Esophagus muscularis mucosa (tissue), 4 donors: ENCODE results near the gene ZNF438. TPM values are rescaled to one million over a fixed set of nuclear protein-coding genes. Genes with fewer than 3 reads are reported as not detected.

ENCODE experiments used
- DNase-seq: peaks from one replicate; pipeline ENCODE4 v3.0.0-alpha.2; 2017; ENCODE audit errors: extremely low spot score
- H3K27ac ChIP-seq, 4 donors: fragments of 200-600 bp; sonication (generic); replicated peaks in 1 of 4; 1 replicate in 3 of 4; 2 replicates in 1 of 4; pipeline ENCODE4 v1.5.1; 2016 to 2019; ENCODE audit warnings: mild to moderate bottlenecking in 1 of 4
- H3K27me3 ChIP-seq, 4 donors: fragments of 200-600 bp; sonication (generic); one replicate each; pipeline versions ENCODE4 v1.5.1 to v1.6.0; 2016 to 2019
- H3K36me3 ChIP-seq, 4 donors: fragments of 200-600 bp; sonication (generic); one replicate each; pipeline ENCODE4 v1.5.1; 2016 to 2019
- H3K4me1 ChIP-seq, 4 donors: fragments of 200-600 bp; sonication (generic); one replicate each; pipeline ENCODE4 v1.5.1; 2016 to 2019
- H3K4me3 ChIP-seq, 4 donors: fragments of 200-600 bp; sonication (generic); 1 replicate in 2 of 4; 2 replicates in 2 of 4; pipeline ENCODE4 v1.5.1; 2016 to 2019; ENCODE audit warnings: mild to moderate bottlenecking in 4 of 4, moderate library complexity in 1 of 4
- H3K9me3 ChIP-seq, 4 donors: fragments of 200-600 bp; sonication (generic); 1 replicate in 3 of 4; 2 replicates in 1 of 4; pipeline ENCODE4 v1.5.1; 2016 to 2019
- CTCF ChIP-seq, 3 experiments: fragments of 200-600 bp in 2 of 3; fragments of 450-650 bp in 1 of 3; sonication (generic) in 2 of 3; IDR thresholded peaks; one replicate each; pipeline ENCODE4 v1.5.1; 2017 to 2019; ENCODE audit warnings: antibody characterized with exemption in 3 of 3, mild to moderate bottlenecking in 2 of 3, moderate library complexity in 1 of 3
- EP300 ChIP-seq: sonication (generic); formaldehyde crosslinking; IDR thresholded peaks from one replicate; pipeline ENCODE4 v1.6.1; 2017; ENCODE audit warnings: antibody characterized with exemption
- POLR2A ChIP-seq: fragments of 450-650 bp; IDR thresholded peaks from one replicate; pipeline ENCODE4 v1.6.1; 2017; ENCODE audit warnings: antibody characterized with exemption, moderate library complexity, mild to moderate bottlenecking, low read depth
- POLR2AphosphoS5 ChIP-seq, 2 donors: sonication (generic); formaldehyde crosslinking; IDR thresholded peaks; one replicate each; pipeline ENCODE4 v1.6.1; 2017; ENCODE audit warnings: antibody characterized with exemption in 2 of 2
- WGBS: methylation state at CpG from one replicate; pipeline ENCODE4 v1.1.5; 2018; 5-methylcytosine and 5-hydroxymethylcytosine counted together
- intact Hi-C: fragments of 100-400 bp; cut with DNase I; formaldehyde crosslinking; loops from one replicate; pipeline ENCODE4 v1.15.1; 2023
- total RNA-seq, 4 donors: library from RNA; depleted of rRNA; stranded (reverse); fragments of >200 nt; gene quantifications; one replicate each; pipeline versions ENCODE4 v1.1.0 to v1.2.1, GENCODE V29; 2016

The ZNF438 gene
- total RNA-seq, 4 donors from 2014 or later: 11.0 to 11.6 (median 11.3) TPM

DNA sequence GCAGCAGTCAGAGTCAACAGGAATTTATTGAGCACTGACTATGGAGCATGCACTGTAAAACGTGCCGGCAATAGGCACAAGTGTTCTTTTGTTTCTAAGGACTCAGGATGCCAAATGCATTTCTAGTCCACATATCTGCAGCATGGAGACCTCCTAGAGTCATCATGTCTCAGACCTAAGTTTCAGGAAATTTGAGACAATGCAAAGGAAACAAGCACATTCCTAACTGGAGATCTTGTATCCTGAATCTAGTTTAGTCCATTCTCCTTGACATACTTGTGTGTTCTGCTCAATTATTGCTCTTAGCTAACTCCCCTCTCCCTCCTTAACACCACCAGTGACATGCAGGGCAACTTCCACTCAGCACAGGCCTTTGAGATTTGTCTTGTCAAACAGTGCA, 173.2 kb downstream of the ZNF438 start:
- intact Hi-C loops: no loop called here
- 80% methylated on average over 1 of the region's 2 CpGs for WGBS
- H3K27ac ChIP-seq: peak overlapping the region; percentile 28 to 59 (median 39)

DNA sequence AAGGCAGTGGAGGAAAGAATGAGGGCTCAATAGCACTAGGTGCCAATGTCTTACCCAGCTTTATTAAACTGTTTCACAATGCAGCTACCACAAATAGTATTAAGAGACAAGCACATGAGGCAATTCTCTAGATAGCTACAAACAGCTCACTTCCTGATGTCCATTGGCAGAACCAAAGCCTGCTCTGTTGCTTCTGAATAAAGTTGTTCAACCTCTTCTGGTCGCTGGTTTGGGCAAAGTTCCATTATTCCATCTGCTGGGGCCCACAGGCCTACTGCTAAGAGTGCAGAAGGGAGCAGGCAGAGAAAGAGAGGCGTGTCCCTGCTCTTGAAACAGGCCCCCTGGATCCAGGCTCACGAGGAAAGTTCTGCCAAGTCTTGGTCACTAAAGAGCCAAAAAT, 173.9 kb downstream of the ZNF438 start:
- H3K36me3 ChIP-seq: no peaks in the 10 kb centered on the region
- no peaks in the 10 kb centered on the region for H3K9me3 ChIP-seq
- intact Hi-C loops: no loop called here
- WGBS: 34% methylated on average over 3 of the region's 3 CpGs
- DNase-seq: peak; percentile 95
- no peak overlapping the region for H3K4me3 ChIP-seq
- H3K27ac ChIP-seq: peak overlapping the region; percentile 38 to 59 (median 48)
- H3K27me3 ChIP-seq: no peaks in the 10 kb centered on the region
- TF ChIP-seq POLR2AphosphoS5 (IDR thresholded peaks at IDR 0.05) (peak in 1 of 2 donors; percentile 49), EP300 (no peak), CTCF (IDR thresholded peaks at IDR 0.05) (no peak)
- H3K4me1 ChIP-seq: peaks cover 11 to 30% (median 22%) of the 10 kb centered on the region in 4 donors

More for the DNA sequence above, 173.2 kb downstream of the ZNF438 start:
- Histone ChIP-seq H3K27me3 (no peaks in the 10 kb centered on the region), H3K36me3 (no peaks in the 10 kb centered on the region), H3K4me1 (peaks cover 11 to 30% (median 23%) of the 10 kb centered on the region in 4 donors), H3K9me3 (no peaks in the 10 kb centered on the region), H3K4me3 (no peak overlapping the region)
- DNase-seq: no peak
- TF ChIP-seq POLR2AphosphoS5 (IDR thresholded peaks at IDR 0.05) (peak in 1 of 2 donors; percentile 6), POLR2A (no peak)

GRCh38 chr10:30855131-30855530, 176.5 kb downstream of the ZNF438 start:
- WGBS: 96% methylated on average over 5 of the region's 5 CpGs
- intact Hi-C loops: no loop called here
- TF ChIP-seq POLR2AphosphoS5 (IDR thresholded peaks at IDR 0.05): no peak
- no peak for TF ChIP-seq EP300
- TF ChIP-seq CTCF (IDR thresholded peaks at IDR 0.05): no peak
- TF ChIP-seq POLR2A: no peak
- no peaks in the 10 kb centered on the region for H3K9me3 ChIP-seq
- H3K36me3 ChIP-seq: peaks cover 0 to 2% (median 1%) of the 10 kb centered on the region in 4 donors
- peaks cover 11 to 23% (median 20%) of the 10 kb centered on the region in 4 donors for H3K4me1 ChIP-seq
- DNase-seq: no peak
- no peaks in the 10 kb centered on the region for H3K27me3 ChIP-seq
- H3K4me3 ChIP-seq: no peak overlapping the region
- H3K27ac ChIP-seq: no peak overlapping the region

DNA sequence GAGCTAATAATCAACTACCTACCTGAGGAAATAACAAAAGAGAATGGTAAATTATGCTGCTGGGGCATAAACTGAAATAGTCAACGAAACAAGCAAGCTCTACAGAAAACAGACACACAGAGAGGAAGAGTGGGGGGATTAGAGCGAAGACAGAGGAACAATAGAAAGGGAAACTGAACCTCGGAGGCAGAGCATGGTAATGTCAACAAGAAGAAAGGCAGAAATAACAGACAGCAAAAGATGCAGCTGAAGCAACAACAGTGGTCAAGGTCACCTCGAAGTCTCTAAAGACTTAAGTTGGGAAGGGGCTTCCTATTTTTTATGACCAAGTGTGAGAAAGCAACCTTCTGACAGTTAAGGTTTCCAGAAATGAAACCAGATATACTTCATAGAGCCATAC, 177.0 kb downstream of the ZNF438 start:
- WGBS: 60% methylated on average over 4 of the region's 4 CpGs
- TF ChIP-seq POLR2A (no peak), CTCF (IDR thresholded peaks at IDR 0.05) (no peak), EP300 (no peak), POLR2AphosphoS5 (IDR thresholded peaks at IDR 0.05) (no peak)
- H3K27me3 ChIP-seq: no peaks in the 10 kb centered on the region
- no peaks in the 10 kb centered on the region for H3K9me3 ChIP-seq
- H3K36me3 ChIP-seq: peaks cover 0 to 6% (median 6%) of the 10 kb centered on the region in 4 donors
- intact Hi-C loops: no loop called here
- no peak overlapping the region for H3K27ac ChIP-seq
- H3K4me1 ChIP-seq: peaks cover 11 to 23% (median 20%) of the 10 kb centered on the region in 4 donors
- no peak for DNase-seq
- H3K4me3 ChIP-seq: no peak overlapping the region

GRCh38 chr10:30853066-30853465, 178.6 kb downstream of the ZNF438 start:
- Histone ChIP-seq H3K27me3 (no peaks in the 10 kb centered on the region), H3K27ac (no peak overlapping the region), H3K4me1 (peaks cover 0 to 10% (median 8%) of the 10 kb centered on the region in 4 donors), H3K9me3 (no peaks in the 10 kb centered on the region), H3K36me3 (peaks cover 7 to 22% (median 17%) of the 10 kb centered on the region in 4 donors), H3K4me3 (no peak overlapping the region)
- DNase-seq: no peak
- intact Hi-C loops: no loop called here
- 97% methylated on average over 1 of the region's 1 CpG for WGBS
- TF ChIP-seq EP300 (no peak), POLR2A (no peak), POLR2AphosphoS5 (IDR thresholded peaks at IDR 0.05) (no peak), CTCF (IDR thresholded peaks at IDR 0.05) (no peak)
